ENCODE results near the gene SIX6. TPM values are rescaled to one million over a fixed set of nuclear protein-coding genes. Genes with fewer than 3 reads are reported as not detected.

SIX6 gene
- total RNA-seq, 1 experiment from 2014 or later = not detected

DNA sequence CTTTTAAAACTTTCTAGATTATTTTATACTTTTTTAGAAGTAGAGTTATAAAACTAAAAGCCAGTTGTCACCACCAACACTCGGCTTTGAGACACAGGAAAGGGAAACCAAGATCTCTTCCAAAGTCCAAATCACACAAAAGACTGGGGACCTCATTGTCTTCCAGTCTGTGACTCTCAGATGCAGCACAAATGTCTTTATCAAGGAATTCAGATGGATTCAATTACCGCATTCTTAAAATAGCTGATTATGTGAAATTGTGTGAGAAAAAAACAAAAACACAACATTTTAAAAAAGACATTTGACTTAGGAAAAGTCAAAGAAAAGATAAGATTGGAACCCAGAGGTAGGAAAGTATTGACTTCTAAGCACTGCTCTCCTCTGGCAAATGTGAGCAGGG is 3.5 kb upstream of the SIX6 start:
- Histone ChIP-seq H3K4me1 (ENCODE audit: control insufficient read depth, insufficient read depth, low read length) (no peaks in the 10 kb centered on the region), H3K4me3 (ENCODE audit: low read depth in 2 of 2, low read length in 2 of 2) (no peak overlapping the region), H3K27ac (ENCODE audit: low read length) (no peak overlapping the region), H3K9me3 (ENCODE audit: control insufficient read depth, insufficient read depth, low read depth, low read length) (no peaks in the 10 kb centered on the region), H3K36me3 (ENCODE audit: control insufficient read depth, insufficient read depth, low read length) (no peaks in the 10 kb centered on the region), H3K27me3 (ENCODE audit: control insufficient read depth, insufficient read depth, low read length) (peaks cover 2% of the 10 kb centered on the region)
- intact Hi-C loops (cut with micrococcal nuclease; ENCODE audit: unreplicated experiment) (no loop called here), in situ Hi-C loops (cut with HindIII; ENCODE audit: low pct_unique_long_range_greater_than_20kb, low sequenced_read_pairs) (no loop called here)
- ATAC-seq (no peak), DNase-seq (ENCODE audit: low read depth, low spot score) (no peak)
- ChIA-PET CTCF (no interaction called here), POLR2A (no interaction called here)
- no TSS peak for BruUV-seq (replicated peaks)
- TF ChIP-seq TCF7L2 (IDR thresholded peaks at IDR 0.05; ENCODE audit: low read depth, low read length) (no peak), CTCF (IDR thresholded peaks at IDR 0.05) (no peak), REST (IDR thresholded peaks at IDR 0.05; ENCODE audit: insufficient read depth in 1 of 2, low read depth in 2 of 2, low read length in 1 of 2) (no peak), POLR2AphosphoS5 (IDR thresholded peaks at IDR 0.05; ENCODE audit: low read depth, low read length) (no peak)

DNA sequence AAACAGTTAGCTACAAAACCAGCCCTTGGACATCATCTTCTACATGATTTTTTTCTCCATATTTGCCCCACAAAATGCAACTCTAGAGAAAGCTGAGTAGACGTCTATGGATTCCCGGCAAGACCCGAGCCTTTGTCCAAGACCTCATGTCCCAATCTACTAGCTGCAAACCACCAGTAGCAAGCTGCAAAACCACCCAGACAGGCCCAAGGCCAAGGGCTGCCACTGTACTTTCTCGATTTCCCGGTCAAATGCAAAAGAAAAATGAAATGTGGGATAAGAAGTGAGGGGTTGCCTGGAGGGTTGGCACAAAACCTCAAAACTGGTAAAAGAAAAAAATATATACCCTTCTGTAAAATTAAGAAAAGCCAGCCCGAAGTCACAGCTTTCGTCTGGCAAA is 2.9 kb upstream of the SIX6 start:
- H3K27ac ChIP-seq (ENCODE audit: low read length) = no peak overlapping the region
- no peak for ATAC-seq
- intact Hi-C loops (cut with micrococcal nuclease; ENCODE audit: unreplicated experiment) (no loop called here), in situ Hi-C loops (cut with HindIII; ENCODE audit: low pct_unique_long_range_greater_than_20kb, low sequenced_read_pairs) (no loop called here)
- H3K4me3 ChIP-seq (ENCODE audit: low read depth in 2 of 2, low read length in 2 of 2) = no peak overlapping the region
- peaks cover 2% of the 10 kb centered on the region for H3K27me3 ChIP-seq (ENCODE audit: control insufficient read depth, insufficient read depth, low read length)
- CTCF ChIA-PET = no interaction called here
- H3K36me3 ChIP-seq (ENCODE audit: control insufficient read depth, insufficient read depth, low read length) = no peaks in the 10 kb centered on the region
- DNase-seq (ENCODE audit: low read depth, low spot score) = no peak
- POLR2A ChIA-PET = no interaction called here
- TF ChIP-seq CTCF (IDR thresholded peaks at IDR 0.05) = no peak
- TF ChIP-seq TCF7L2 (IDR thresholded peaks at IDR 0.05; ENCODE audit: low read depth, low read length) = no peak
- no peak for TF ChIP-seq SIN3A (IDR thresholded peaks at IDR 0.05; ENCODE audit: borderline replicate concordance, insufficient read depth, low read depth, low read length)
- no peak for TF ChIP-seq POLR2AphosphoS5 (IDR thresholded peaks at IDR 0.05; ENCODE audit: low read depth, low read length)
- no peak for TF ChIP-seq REST (IDR thresholded peaks at IDR 0.05; ENCODE audit: insufficient read depth in 1 of 2, low read depth in 2 of 2, low read length in 1 of 2)
- no peaks in the 10 kb centered on the region for H3K4me1 ChIP-seq (ENCODE audit: control insufficient read depth, insufficient read depth, low read length)
- no TSS peak for BruUV-seq (replicated peaks)
- no peaks in the 10 kb centered on the region for H3K9me3 ChIP-seq (ENCODE audit: control insufficient read depth, insufficient read depth, low read depth, low read length)
